BLaER1 treated with 17β-estradiol and CSF1 and Interleukin-3, amounts not matched to agents 10 nM and 100 nM (cell line): ENCODE data around the gene TCFL5.

Source experiments
- H3K27ac ChIP-seq, 11 experiments: shearing (Covaris generic); formaldehyde crosslinking; 2 replicates each; pipeline ENCODE4 v1.8.1; 2022
- H3K27me3 ChIP-seq, 11 experiments: shearing (Covaris generic); formaldehyde crosslinking; 2 replicates each; pipeline ENCODE4 v1.8.1; 2022
- H3K36me3 ChIP-seq, 11 experiments: shearing (Covaris generic); formaldehyde crosslinking; 2 replicates each; pipeline ENCODE4 v1.8.1; 2022
- H3K4me1 ChIP-seq, 10 experiments: shearing (Covaris generic); formaldehyde crosslinking; 2 replicates each; pipeline ENCODE4 v1.8.1; 2022
- H3K4me2 ChIP-seq, 11 experiments: shearing (Covaris generic); formaldehyde crosslinking; 2 replicates each; pipeline ENCODE4 v1.8.1; 2022
- H3K4me3 ChIP-seq, 10 experiments: shearing (Covaris generic); formaldehyde crosslinking; 2 replicates each; pipeline ENCODE4 v1.8.1; 2022
- H3K9ac ChIP-seq, 11 experiments: shearing (Covaris generic); formaldehyde crosslinking; 2 replicates each; pipeline ENCODE4 v1.8.1; 2022
- H3K9me3 ChIP-seq, 11 experiments: shearing (Covaris generic); formaldehyde crosslinking; replicated peaks in 1 of 11; 2 replicates each; pipeline ENCODE4 v1.8.1; 2022
- H4K20me1 ChIP-seq, 11 experiments: shearing (Covaris generic); formaldehyde crosslinking; 2 replicates each; pipeline ENCODE4 v1.8.1; 2022
- Cebpa-rat ChIP-seq, 11 experiments: shearing (Covaris generic); IDR thresholded peaks; 2 replicates each; pipeline ENCODE4 v1.8.1; 2022

Gene TCFL5

GRCh38 chr20:62820208-62820961 lies 41.2 kb downstream of the TCFL5 start:
- Histone ChIP-seq H3K9ac (peak overlapping the region in 3 of 11 experiments; percentile 6 to 41 (median 13); a peak in 2 of 22 replicates), H3K9me3 (no peaks in the 10 kb centered on the region), H3K27ac (no peak overlapping the region), H4K20me1 (peaks cover 2 to 81% (median 44%) of the 10 kb centered on the region in 11 experiments; a peak in 20 of 22 replicates), H3K4me2 (peak overlapping the region in 10 of 11 experiments; percentile 22 to 99 (median 74); a peak in 20 of 22 replicates), H3K27me3 (peaks cover 50 to 58% (median 54%) of the 10 kb centered on the region in 11 experiments), H3K4me1 (peaks cover 48 to 97% (median 91%) of the 10 kb centered on the region in 10 experiments), H3K36me3 (no peaks in the 10 kb centered on the region), H3K4me3 (no peak overlapping the region)
- no peak for TF ChIP-seq Cebpa-rat (IDR thresholded peaks at IDR 0.05)

GRCh38 chr20:62819494-62820174 lies 42.0 kb downstream of the TCFL5 start:
- Histone ChIP-seq H3K9ac (peak overlapping the region in 3 of 11 experiments; percentile 6 to 41 (median 13); a peak in 2 of 22 replicates), H3K4me2 (peak overlapping the region in 10 of 11 experiments; percentile 22 to 99 (median 74); a peak in 17 of 22 replicates), H3K27ac (no peak overlapping the region), H3K4me1 (peaks cover 50 to 98% (median 93%) of the 10 kb centered on the region in 10 experiments), H3K36me3 (no peaks in the 10 kb centered on the region), H3K9me3 (no peaks in the 10 kb centered on the region), H3K4me3 (no peak overlapping the region), H3K27me3 (peaks cover 58 to 65% (median 61%) of the 10 kb centered on the region in 11 experiments), H4K20me1 (peaks cover 9 to 85% (median 49%) of the 10 kb centered on the region in 11 experiments)
- no peak for TF ChIP-seq Cebpa-rat (IDR thresholded peaks at IDR 0.05)

- Histone ChIP-seq H3K9me3 (no peaks in the 10 kb centered on the region), H4K20me1 (peaks cover 17 to 88% (median 57%) of the 10 kb centered on the region in 11 experiments), H3K4me2 (peak overlapping the region in 10 of 11 experiments; percentile 16 to 99 (median 74); a peak in 17 of 22 replicates), H3K27ac (no peak overlapping the region), H3K9ac (peak overlapping the region in 3 of 11 experiments; percentile 8 to 37 (median 17); a peak in 2 of 22 replicates), H3K27me3 (peaks cover 65 to 73% (median 69%) of the 10 kb centered on the region in 11 experiments), H3K36me3 (peaks cover 3 to 8% (median 5%) of the 10 kb centered on the region in 11 experiments; a peak in 17 of 22 replicates), H3K4me1 (peaks cover 48 to 98% (median 93%) of the 10 kb centered on the region in 10 experiments), H3K4me3 (no peak overlapping the region)
- no peak for TF ChIP-seq Cebpa-rat (IDR thresholded peaks at IDR 0.05)
Measured at GRCh38 chr20:62818592-62819493, 42.8 kb downstream of the TCFL5 start.

- H3K4me3 ChIP-seq, result no peak overlapping the region
- 0 out of 22 replicates have a peak overlapping the region, but pooled peaks of 1 of the 11 experiments have one; percentile 17 for H3K9ac ChIP-seq
- peak overlapping the region in 8 of 11 experiments; percentile 24 to 99 (median 96); a peak in 14 of 22 replicates for H3K4me2 ChIP-seq
- peaks cover 8 to 15% (median 11%) of the 10 kb centered on the region in 11 experiments; a peak in 19 of 22 replicates for H3K36me3 ChIP-seq
- no peak for TF ChIP-seq Cebpa-rat (IDR thresholded peaks at IDR 0.05)
- peaks cover 25 to 88% (median 65%) of the 10 kb centered on the region in 11 experiments for H4K20me1 ChIP-seq
- peaks cover 65 to 77% (median 71%) of the 10 kb centered on the region in 11 experiments for H3K27me3 ChIP-seq
- H3K4me1 ChIP-seq, result peaks cover 48 to 95% (median 88%) of the 10 kb centered on the region in 10 experiments
- no peak overlapping the region for H3K27ac ChIP-seq
- H3K9me3 ChIP-seq, result no peaks in the 10 kb centered on the region
Measured at GRCh38 chr20:62817975-62818591, 43.5 kb downstream of the TCFL5 start.

DNA sequence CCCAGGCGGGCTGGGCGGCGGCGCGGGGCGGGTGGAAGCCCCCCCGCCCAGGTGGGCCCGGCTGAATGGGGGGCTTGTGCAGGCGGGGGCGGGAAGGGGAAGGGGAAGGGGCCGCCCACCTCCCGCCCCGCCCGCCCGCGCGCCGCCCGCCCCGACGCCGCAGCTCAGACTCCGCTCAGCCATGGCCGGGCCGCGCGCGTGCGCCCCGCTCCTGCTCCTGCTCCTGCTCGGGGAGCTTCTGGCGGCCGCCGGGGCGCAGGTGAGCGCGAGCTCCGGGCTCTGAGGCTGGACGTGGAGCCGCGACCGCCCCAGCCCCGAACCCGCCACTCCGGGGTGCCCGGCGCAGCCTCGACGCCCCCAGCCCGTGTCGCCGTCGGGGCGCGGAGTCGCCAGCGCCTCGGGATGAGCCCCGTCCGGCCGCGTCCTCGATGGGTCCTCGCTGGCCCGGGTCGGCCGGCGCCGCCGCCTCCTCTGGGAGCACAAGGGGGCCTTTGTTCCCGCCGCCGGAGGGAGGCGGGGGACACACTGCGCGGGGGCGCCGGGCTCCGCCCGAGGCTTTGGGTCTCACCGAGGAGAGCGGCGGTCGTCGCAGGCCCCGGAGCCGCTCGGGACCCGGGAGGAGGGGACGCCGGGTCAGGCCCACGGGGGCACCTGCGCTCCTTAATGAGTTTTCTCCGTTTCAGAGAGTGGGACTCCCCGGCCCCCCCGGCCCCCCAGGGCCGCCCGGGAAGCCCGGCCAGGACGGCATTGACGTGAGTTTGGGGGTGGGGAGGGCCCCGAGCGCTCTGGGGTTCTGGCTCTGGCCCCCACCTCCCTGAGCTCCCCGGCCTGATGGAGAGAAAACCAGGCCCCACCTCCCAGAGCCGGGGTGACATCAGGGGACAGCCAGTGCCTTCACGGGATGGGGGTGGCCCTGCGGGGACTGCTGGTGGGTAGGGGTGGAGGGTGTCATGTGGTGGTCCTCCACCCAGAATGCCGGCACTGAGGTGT lies 44.4 kb downstream of the TCFL5 start, which contains the start of gene COL9A3:
Gene COL9A3 (plus strand): TSS at position 167 of the 990 bp plus-strand sequence. CDS start 15 bp downstream, at position 182.
- peaks cover 34 to 94% (median 74%) of the 10 kb centered on the region in 11 experiments for H4K20me1 ChIP-seq
- H3K4me3 ChIP-seq, result peak within 1 kb of the TSS; percentile 35 to 66 (median 53)
- no peak for TF ChIP-seq Cebpa-rat (IDR thresholded peaks at IDR 0.05)
- H3K9ac ChIP-seq, result peak within 1 kb of the TSS; percentile 17 to 78 (median 57); a peak in 18 of 22 replicates
- peak within 1 kb of the TSS in 3 of 11 experiments; percentile 35 to 47 (median 40); a peak in 6 of 22 replicates for H3K27ac ChIP-seq
- no peaks in the 10 kb centered on the region for H3K9me3 ChIP-seq
- H3K4me2 ChIP-seq, result peak within 1 kb of the TSS; percentile 85 to 99 (median 95)
- peaks cover 16 to 24% (median 20%) of the 10 kb centered on the region in 11 experiments for H3K36me3 ChIP-seq
- peaks cover 65 to 77% (median 71%) of the 10 kb centered on the region in 11 experiments for H3K27me3 ChIP-seq
- H3K4me1 ChIP-seq, result peaks cover 57 to 94% (median 90%) of the 10 kb centered on the region in 10 experiments

DNA sequence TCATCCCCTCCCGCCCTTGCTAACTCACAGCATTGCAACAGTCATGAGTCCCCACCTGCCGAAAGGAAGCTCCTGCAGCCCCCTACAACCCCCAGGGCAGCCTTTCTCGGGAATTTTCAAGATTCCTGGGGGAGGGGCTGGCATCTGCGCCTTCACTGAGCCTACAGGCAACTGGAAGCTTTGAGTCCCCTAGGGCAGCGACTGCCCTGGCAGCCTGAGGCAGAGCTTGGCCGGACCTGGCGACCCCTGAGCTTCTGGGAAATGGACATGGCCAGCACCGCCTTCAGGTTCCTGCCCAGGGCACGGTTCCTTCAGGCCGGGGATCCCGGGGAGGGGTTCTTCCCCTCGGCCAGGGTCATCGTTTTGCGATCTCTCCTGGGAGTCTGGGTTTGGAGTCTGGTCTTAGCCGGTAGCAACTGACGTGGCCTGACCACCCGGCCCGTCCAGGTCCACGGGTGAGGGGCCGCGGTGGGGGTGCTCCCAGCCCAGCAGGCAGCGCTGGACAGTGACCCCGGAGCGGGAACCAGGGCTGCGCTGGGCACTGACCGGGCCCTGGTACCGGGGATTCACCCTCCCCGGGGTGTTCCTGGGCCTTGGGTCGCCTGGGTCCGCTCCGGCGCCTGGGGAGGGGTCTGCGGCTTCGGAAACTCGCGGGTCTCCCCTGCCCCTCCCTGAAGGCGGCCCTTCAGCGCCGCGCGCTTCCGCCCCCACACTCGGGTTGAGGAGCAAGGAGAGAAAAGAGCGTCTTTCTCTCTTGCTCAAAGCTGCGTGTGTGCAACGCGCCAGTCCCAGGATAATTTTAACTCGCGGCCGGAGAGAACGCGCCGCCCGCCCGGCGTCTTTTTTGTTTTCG lies 45.4 kb downstream of the TCFL5 start:
- peak overlapping the region in 3 of 11 experiments; percentile 35 to 47 (median 40); a peak in 6 of 22 replicates for H3K27ac ChIP-seq

More for the DNA sequence above, 45.4 kb downstream of the TCFL5 start:
- H3K4me2 ChIP-seq, result peak overlapping the region; percentile 85 to 99 (median 95)
- peaks cover 64 to 92% (median 81%) of the 10 kb centered on the region in 10 experiments for H3K4me1 ChIP-seq
- H3K9ac ChIP-seq, result peak overlapping the region; percentile 17 to 78 (median 57); a peak in 18 of 22 replicates
- peak overlapping the region; percentile 35 to 66 (median 53) for H3K4me3 ChIP-seq
- no peaks in the 10 kb centered on the region for H3K9me3 ChIP-seq
- H4K20me1 ChIP-seq, result peaks cover 43 to 97% (median 83%) of the 10 kb centered on the region in 11 experiments
- H3K27me3 ChIP-seq, result peaks cover 65 to 77% (median 71%) of the 10 kb centered on the region in 11 experiments
- TF ChIP-seq Cebpa-rat (IDR thresholded peaks at IDR 0.05), result no peak
- peaks cover 25 to 34% (median 29%) of the 10 kb centered on the region in 11 experiments for H3K36me3 ChIP-seq
